Astrocyte (in vitro differentiated cells and primary cell): ENCODE measurements around the gene PDIA2. TPM values are rescaled to one million over a fixed set of nuclear protein-coding genes. Genes with fewer than 3 reads are reported as not detected.

Experiments used
- DNase-seq: peaks from one replicate; pipeline ENCODE4 v3.0.0-alpha.2; 2010; ENCODE audit warnings: low read depth
- FAIRE-seq: peaks from 2 replicates; lab custom pipeline; 2011; peaks lifted over from hg19 to GRCh38; lab: Jason Lieb, UNC
- H2AFZ ChIP-seq: 2 replicates; pipeline ENCODE4 v1.6.0; 2012; ENCODE audit warnings: low read depth, low read length, inconsistent platforms
- H3K27ac ChIP-seq: 2 replicates; pipeline ENCODE4 v1.5.1; 2011; ENCODE audit warnings: low read depth, low read length, inconsistent platforms
- H3K27me3 ChIP-seq: 2 replicates; pipeline ENCODE4 v1.6.0; 2011; ENCODE audit warnings: low read length, inconsistent platforms; ENCODE audit not compliant: insufficient read depth
- H3K36me3 ChIP-seq: 2 replicates; pipeline ENCODE4 v1.5.1; 2011; ENCODE audit warnings: low read length, inconsistent platforms; ENCODE audit not compliant: insufficient read depth
- H3K4me1 ChIP-seq: 2 replicates; pipeline ENCODE4 v1.5.1; 2011; ENCODE audit warnings: low read length, inconsistent platforms; ENCODE audit not compliant: insufficient read depth
- H3K4me2 ChIP-seq: 2 replicates; pipeline ENCODE4 v1.6.0; 2012; ENCODE audit warnings: low read length, inconsistent platforms
- H3K4me3 ChIP-seq: 2 replicates; pipeline ENCODE4 v1.5.1; 2011; ENCODE audit warnings: low read depth, mild to moderate bottlenecking, low read length, inconsistent platforms; ENCODE audit not compliant: insufficient read depth
- H3K79me2 ChIP-seq: 2 replicates; pipeline ENCODE4 v1.6.0; 2012; ENCODE audit warnings: mild to moderate bottlenecking, low read length, inconsistent platforms; ENCODE audit not compliant: insufficient read depth
- H3K9ac ChIP-seq: 2 replicates; pipeline ENCODE4 v1.6.0; 2012; ENCODE audit warnings: mild to moderate bottlenecking, low read length, inconsistent platforms
- H3K9me3 ChIP-seq: 2 replicates; pipeline ENCODE4 v1.5.1; 2012; ENCODE audit warnings: low read depth, mild to moderate bottlenecking, low read length, inconsistent platforms; ENCODE audit not compliant: insufficient read depth
- H4K20me1 ChIP-seq: 2 replicates; pipeline ENCODE4 v1.6.0; 2012; ENCODE audit warnings: low read length, inconsistent platforms; ENCODE audit not compliant: insufficient read depth
- H3K27ac Mint-ChIP-seq: one replicate; pipeline ENCODE4 v1.8.0; 2021; ENCODE audit warnings: mild to moderate bottlenecking, mixed read lengths; ENCODE audit not compliant: unreplicated experiment
- H3K27me3 Mint-ChIP-seq: one replicate; pipeline ENCODE4 v1.8.0; 2021; ENCODE audit warnings: low read depth, mixed read lengths; ENCODE audit not compliant: unreplicated experiment
- H3K36me3 Mint-ChIP-seq: one replicate; pipeline ENCODE4 v1.8.0; 2021; ENCODE audit warnings: low read depth, mixed read lengths; ENCODE audit not compliant: unreplicated experiment
- H3K4me1 Mint-ChIP-seq: one replicate; pipeline ENCODE4 v1.8.0; 2021; ENCODE audit warnings: low read depth, mixed read lengths; ENCODE audit not compliant: unreplicated experiment
- H3K4me3 Mint-ChIP-seq: one replicate; pipeline ENCODE4 v1.8.0; 2021; ENCODE audit warnings: mild to moderate bottlenecking, moderate library complexity, mixed read lengths; ENCODE audit not compliant: unreplicated experiment
- H3K9me3 Mint-ChIP-seq: one replicate; pipeline ENCODE4 v1.8.0; 2021; ENCODE audit warnings: mild to moderate bottlenecking, mixed read lengths; ENCODE audit not compliant: unreplicated experiment
- EZH2 ChIP-seq: IDR thresholded peaks from 2 replicates; pipeline ENCODE4 v1.6.1; 2012; ENCODE audit warnings: mild to moderate bottlenecking, low read length, inconsistent platforms; ENCODE audit not compliant: insufficient read depth
- total RNA-seq: library from RNA; stranded (reverse); gene quantifications from 2 replicates; pipeline ENCODE4 v1.2.1, GENCODE V29; 2021
- TF ChIP-seq, protein P1 (sequence below): IDR thresholded peaks from 2 replicates; pipeline ENCODE4 v1.5.1; 2011; ENCODE audit warnings: low read depth, mild to moderate bottlenecking, inconsistent platforms, low read length, moderate library complexity; ENCODE audit not compliant: insufficient read depth

The PDIA2 gene
- total RNA-seq, 1 donor from 2014 or later: 1.5 TPM

DNA sequence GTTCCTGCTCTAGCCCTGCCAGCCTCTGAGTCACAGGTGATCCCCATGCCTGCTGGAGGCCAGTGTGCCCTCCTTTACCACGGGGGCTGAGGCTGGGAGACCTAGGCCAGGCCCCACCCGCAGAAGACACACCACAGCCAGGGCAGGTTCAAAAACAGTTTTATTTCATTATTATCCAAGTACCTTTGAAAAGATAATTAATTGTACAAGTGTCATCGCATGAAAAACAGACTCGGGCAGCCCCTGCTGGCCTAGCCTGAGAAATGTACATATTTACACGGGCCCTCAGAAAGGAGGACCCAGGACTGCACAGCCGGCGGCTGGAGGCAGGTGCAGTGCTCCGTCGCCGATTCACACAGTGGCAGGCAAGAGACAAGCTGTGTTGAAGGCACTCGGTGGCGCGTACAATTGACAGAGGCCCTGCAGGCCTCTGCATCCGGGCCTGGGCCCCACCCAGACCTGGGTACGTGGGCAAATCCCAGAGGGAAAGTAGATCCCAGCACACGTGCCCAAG, 4.4 kb downstream of the PDIA2 start:
- no peaks in the 10 kb centered on the region for H3K79me2 ChIP-seq
- no peak overlapping the region for H3K4me2 ChIP-seq
- H3K27me3 ChIP-seq: no peaks in the 10 kb centered on the region
- H3K9me3 Mint-ChIP-seq: no peaks in the 10 kb centered on the region
- no peak overlapping the region for H3K27ac Mint-ChIP-seq
- H3K4me1 ChIP-seq: no peaks in the 10 kb centered on the region
- no peaks in the 10 kb centered on the region for H3K4me1 Mint-ChIP-seq
- H3K4me3 ChIP-seq: no peak overlapping the region
- no peaks in the 10 kb centered on the region for H3K36me3 ChIP-seq
- no peak overlapping the region for H3K9ac ChIP-seq
- DNase-seq (no peak), FAIRE-seq (no peak)
- peaks cover 7% of the 10 kb centered on the region for H3K36me3 Mint-ChIP-seq
- no peak overlapping the region for H3K27ac ChIP-seq
- H2AFZ ChIP-seq: no peak overlapping the region
- no peaks in the 10 kb centered on the region for H3K27me3 Mint-ChIP-seq
- H3K9me3 ChIP-seq: no peaks in the 10 kb centered on the region
- TF ChIP-seq, protein P1, sequence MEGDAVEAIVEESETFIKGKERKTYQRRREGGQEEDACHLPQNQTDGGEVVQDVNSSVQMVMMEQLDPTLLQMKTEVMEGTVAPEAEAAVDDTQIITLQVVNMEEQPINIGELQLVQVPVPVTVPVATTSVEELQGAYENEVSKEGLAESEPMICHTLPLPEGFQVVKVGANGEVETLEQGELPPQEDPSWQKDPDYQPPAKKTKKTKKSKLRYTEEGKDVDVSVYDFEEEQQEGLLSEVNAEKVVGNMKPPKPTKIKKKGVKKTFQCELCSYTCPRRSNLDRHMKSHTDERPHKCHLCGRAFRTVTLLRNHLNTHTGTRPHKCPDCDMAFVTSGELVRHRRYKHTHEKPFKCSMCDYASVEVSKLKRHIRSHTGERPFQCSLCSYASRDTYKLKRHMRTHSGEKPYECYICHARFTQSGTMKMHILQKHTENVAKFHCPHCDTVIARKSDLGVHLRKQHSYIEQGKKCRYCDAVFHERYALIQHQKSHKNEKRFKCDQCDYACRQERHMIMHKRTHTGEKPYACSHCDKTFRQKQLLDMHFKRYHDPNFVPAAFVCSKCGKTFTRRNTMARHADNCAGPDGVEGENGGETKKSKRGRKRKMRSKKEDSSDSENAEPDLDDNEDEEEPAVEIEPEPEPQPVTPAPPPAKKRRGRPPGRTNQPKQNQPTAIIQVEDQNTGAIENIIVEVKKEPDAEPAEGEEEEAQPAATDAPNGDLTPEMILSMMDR: no peak
- TF ChIP-seq EZH2: no peak
- no peaks in the 10 kb centered on the region for H4K20me1 ChIP-seq
- no peak overlapping the region for H3K4me3 Mint-ChIP-seq

DNA sequence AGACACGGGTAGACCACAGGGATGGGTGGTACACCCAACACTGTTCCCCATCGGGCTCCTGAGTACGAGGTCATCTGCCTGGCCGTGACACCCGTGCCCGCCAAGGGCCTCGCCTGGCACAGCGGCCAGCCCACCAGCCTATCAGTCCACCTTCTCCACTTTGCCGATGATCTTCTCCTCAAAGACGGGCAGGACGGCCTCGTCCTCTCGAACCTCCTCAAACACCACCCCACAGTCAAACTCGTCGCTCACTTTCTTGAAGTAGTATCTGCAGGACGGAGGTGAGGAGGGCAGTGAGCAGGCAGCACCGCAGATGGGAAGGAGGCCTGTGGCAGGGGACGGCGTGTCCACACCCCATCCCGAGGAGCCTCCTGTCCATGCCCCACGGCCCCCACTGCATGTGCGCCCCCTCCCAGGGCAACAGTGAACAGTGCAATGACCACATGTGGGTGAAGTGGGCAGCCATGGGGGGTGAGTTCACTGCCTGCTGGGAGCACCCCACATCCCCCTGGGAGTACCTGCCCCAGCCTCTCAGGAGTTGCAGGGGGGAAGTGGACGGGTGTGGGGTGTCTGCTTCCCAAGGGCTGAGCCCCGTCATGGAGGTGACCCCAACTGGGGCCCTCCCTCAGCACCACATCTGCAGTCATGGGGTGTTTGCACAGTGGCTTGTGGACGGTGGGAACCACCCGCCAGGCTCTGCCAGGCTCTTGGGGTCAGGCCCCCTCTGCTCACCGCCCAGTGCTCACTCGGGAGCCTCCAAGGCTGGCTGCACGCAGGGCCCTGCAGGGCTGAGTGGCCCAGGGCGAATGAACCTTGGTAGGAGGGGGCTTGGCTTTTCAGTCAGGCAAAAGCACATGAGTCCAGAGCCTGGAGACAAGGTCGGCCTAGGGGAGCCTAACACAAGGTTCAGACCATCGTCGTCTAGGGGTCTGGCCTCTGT, 5.3 kb downstream of the PDIA2 start:
- Histone ChIP-seq H3K4me1 (no peaks in the 10 kb centered on the region), H2AFZ (no peak overlapping the region), H3K27ac (no peak overlapping the region), H3K4me3 (no peak overlapping the region), H3K9ac (no peak overlapping the region), H3K79me2 (no peaks in the 10 kb centered on the region), H3K9me3 (no peaks in the 10 kb centered on the region), H3K36me3 (no peaks in the 10 kb centered on the region), H3K4me2 (no peak overlapping the region), H4K20me1 (no peaks in the 10 kb centered on the region), H3K27me3 (no peaks in the 10 kb centered on the region)
- H3K36me3 Mint-ChIP-seq: peaks cover 8% of the 10 kb centered on the region
- DNase-seq: no peak
- H3K4me1 Mint-ChIP-seq: no peaks in the 10 kb centered on the region
- no peak for FAIRE-seq
- H3K9me3 Mint-ChIP-seq: no peaks in the 10 kb centered on the region
- H3K4me3 Mint-ChIP-seq: no peak overlapping the region
- H3K27me3 Mint-ChIP-seq: no peaks in the 10 kb centered on the region
- no peak overlapping the region for H3K27ac Mint-ChIP-seq
- TF ChIP-seq, protein P1: no peak
- TF ChIP-seq EZH2: no peak
